Measurements from ENCODE around the gene PTPRK. TPM values are rescaled to one million over a fixed set of nuclear protein-coding genes. Genes with fewer than 3 reads are reported as not detected.

The PTPRK gene
- total and polyA plus RNA-seq, 5 donors from 2014 or later: 0.16 to 1.0 (median 0.45) TPM; not detected in 1

- no peaks in the 10 kb centered on the region for H3K27me3 Mint-ChIP-seq
- Histone ChIP-seq H3K36me3 (ENCODE audit: control insufficient read depth, insufficient read depth, low read length) (no peaks in the 10 kb centered on the region), H3K4me1 (ENCODE audit: control insufficient read depth, insufficient read depth, low read length, poor library complexity, severe bottlenecking) (no peaks in the 10 kb centered on the region), H3K27me3 (ENCODE audit: control insufficient read depth, insufficient read depth, low read length) (no peaks in the 10 kb centered on the region), H3K4me3 (ENCODE audit: low read depth, low read length) (no peak overlapping the region), H3K27ac (ENCODE audit: insufficient read depth, low read length, poor library complexity, severe bottlenecking) (no peak overlapping the region), H3K9me3 (ENCODE audit: control insufficient read depth in 2 of 2, low read length in 2 of 2) (no peaks in the 10 kb centered on the region)
- DNase-seq: no peak
- no peaks in the 10 kb centered on the region for H3K4me1 Mint-ChIP-seq
- H3K36me3 Mint-ChIP-seq: no peaks in the 10 kb centered on the region
- no peak for ATAC-seq (ENCODE audit: low read depth in 2 of 2)
- H3K27ac Mint-ChIP-seq: no peak overlapping the region
- H3K9me3 Mint-ChIP-seq: no peaks in the 10 kb centered on the region
- no peak overlapping the region for H3K4me3 Mint-ChIP-seq
Measured at GRCh38 chr6:128171182-128171581, 349.2 kb downstream of the PTPRK start.

GRCh38 chr6:128168244-128168643 is 352.2 kb downstream of the PTPRK start:
- Mint-ChIP-seq H3K36me3 (no peaks in the 10 kb centered on the region), H3K27me3 (no peaks in the 10 kb centered on the region), H3K9me3 (no peaks in the 10 kb centered on the region), H3K27ac (no peak overlapping the region), H3K4me3 (no peak overlapping the region), H3K4me1 (no peaks in the 10 kb centered on the region)
- DNase-seq (no peak), ATAC-seq (ENCODE audit: low read depth in 2 of 2) (no peak)
- no peak overlapping the region for H3K4me3 ChIP-seq (ENCODE audit: low read depth, low read length)
- no peaks in the 10 kb centered on the region for H3K9me3 ChIP-seq (ENCODE audit: control insufficient read depth in 2 of 2, low read length in 2 of 2)
- no peaks in the 10 kb centered on the region for H3K36me3 ChIP-seq (ENCODE audit: control insufficient read depth, insufficient read depth, low read length)
- no peaks in the 10 kb centered on the region for H3K27me3 ChIP-seq (ENCODE audit: control insufficient read depth, insufficient read depth, low read length)
- no peak overlapping the region for H3K27ac ChIP-seq (ENCODE audit: insufficient read depth, low read length, poor library complexity, severe bottlenecking)
- H3K4me1 ChIP-seq (ENCODE audit: control insufficient read depth, insufficient read depth, low read length, poor library complexity, severe bottlenecking): no peaks in the 10 kb centered on the region

GRCh38 chr6:128167552-128167951 is 352.8 kb downstream of the PTPRK start:
- H3K27me3 ChIP-seq (ENCODE audit: control insufficient read depth, insufficient read depth, low read length): no peaks in the 10 kb centered on the region
- no peak overlapping the region for H3K4me3 Mint-ChIP-seq
- H3K36me3 Mint-ChIP-seq: no peaks in the 10 kb centered on the region
- DNase-seq: no peak
- no peaks in the 10 kb centered on the region for H3K27me3 Mint-ChIP-seq
- no peaks in the 10 kb centered on the region for H3K9me3 ChIP-seq (ENCODE audit: control insufficient read depth in 2 of 2, low read length in 2 of 2)
- H3K27ac Mint-ChIP-seq: no peak overlapping the region
- no peaks in the 10 kb centered on the region for H3K36me3 ChIP-seq (ENCODE audit: control insufficient read depth, insufficient read depth, low read length)
- ATAC-seq (ENCODE audit: low read depth in 2 of 2): no peak
- H3K4me3 ChIP-seq (ENCODE audit: low read depth, low read length): no peak overlapping the region
- H3K4me1 ChIP-seq (ENCODE audit: control insufficient read depth, insufficient read depth, low read length, poor library complexity, severe bottlenecking): no peaks in the 10 kb centered on the region
- H3K9me3 Mint-ChIP-seq: no peaks in the 10 kb centered on the region
- no peaks in the 10 kb centered on the region for H3K4me1 Mint-ChIP-seq
- no peak overlapping the region for H3K27ac ChIP-seq (ENCODE audit: insufficient read depth, low read length, poor library complexity, severe bottlenecking)

- Mint-ChIP-seq H3K27ac (no peak overlapping the region), H3K4me1 (no peaks in the 10 kb centered on the region), H3K9me3 (no peaks in the 10 kb centered on the region), H3K4me3 (no peak overlapping the region), H3K27me3 (no peaks in the 10 kb centered on the region), H3K36me3 (no peaks in the 10 kb centered on the region)
- DNase-seq (no peak), ATAC-seq (ENCODE audit: low read depth in 2 of 2) (no peak)
- H3K27ac ChIP-seq (ENCODE audit: insufficient read depth, low read length, poor library complexity, severe bottlenecking): no peak overlapping the region
- H3K36me3 ChIP-seq (ENCODE audit: control insufficient read depth, insufficient read depth, low read length): no peaks in the 10 kb centered on the region
- H3K27me3 ChIP-seq (ENCODE audit: control insufficient read depth, insufficient read depth, low read length): no peaks in the 10 kb centered on the region
- no peak overlapping the region for H3K4me3 ChIP-seq (ENCODE audit: low read depth, low read length)
- no peaks in the 10 kb centered on the region for H3K9me3 ChIP-seq (ENCODE audit: control insufficient read depth in 2 of 2, low read length in 2 of 2)
- H3K4me1 ChIP-seq (ENCODE audit: control insufficient read depth, insufficient read depth, low read length, poor library complexity, severe bottlenecking): no peaks in the 10 kb centered on the region
Measured at GRCh38 chr6:128164254-128164653, 356.1 kb downstream of the PTPRK start.

- no peaks in the 10 kb centered on the region for H3K9me3 Mint-ChIP-seq
- H3K27me3 ChIP-seq (ENCODE audit: control insufficient read depth, insufficient read depth, low read length): no peaks in the 10 kb centered on the region
- DNase-seq (no peak), ATAC-seq (ENCODE audit: low read depth in 2 of 2) (no peak)
- H3K4me1 ChIP-seq (ENCODE audit: control insufficient read depth, insufficient read depth, low read length, poor library complexity, severe bottlenecking): no peaks in the 10 kb centered on the region
- H3K27ac Mint-ChIP-seq: no peak overlapping the region
- no peak overlapping the region for H3K4me3 ChIP-seq (ENCODE audit: low read depth, low read length)
- H3K4me1 Mint-ChIP-seq: no peaks in the 10 kb centered on the region
- H3K27ac ChIP-seq (ENCODE audit: insufficient read depth, low read length, poor library complexity, severe bottlenecking): no peak overlapping the region
- no peaks in the 10 kb centered on the region for H3K27me3 Mint-ChIP-seq
- H3K36me3 ChIP-seq (ENCODE audit: control insufficient read depth, insufficient read depth, low read length): no peaks in the 10 kb centered on the region
- H3K9me3 ChIP-seq (ENCODE audit: control insufficient read depth in 2 of 2, low read length in 2 of 2): no peaks in the 10 kb centered on the region
- no peak overlapping the region for H3K4me3 Mint-ChIP-seq
- no peaks in the 10 kb centered on the region for H3K36me3 Mint-ChIP-seq
Measured at GRCh38 chr6:128162423-128162822, 358.0 kb downstream of the PTPRK start.

- Mint-ChIP-seq H3K4me3 (no peak overlapping the region), H3K27ac (no peak overlapping the region), H3K4me1 (no peaks in the 10 kb centered on the region), H3K9me3 (no peaks in the 10 kb centered on the region), H3K36me3 (no peaks in the 10 kb centered on the region), H3K27me3 (no peaks in the 10 kb centered on the region)
- Histone ChIP-seq H3K4me1 (ENCODE audit: control insufficient read depth, insufficient read depth, low read length, poor library complexity, severe bottlenecking) (no peaks in the 10 kb centered on the region), H3K36me3 (ENCODE audit: control insufficient read depth, insufficient read depth, low read length) (no peaks in the 10 kb centered on the region), H3K4me3 (ENCODE audit: low read depth, low read length) (no peak overlapping the region), H3K9me3 (ENCODE audit: control insufficient read depth in 2 of 2, low read length in 2 of 2) (no peaks in the 10 kb centered on the region), H3K27me3 (ENCODE audit: control insufficient read depth, insufficient read depth, low read length) (no peaks in the 10 kb centered on the region), H3K27ac (ENCODE audit: insufficient read depth, low read length, poor library complexity, severe bottlenecking) (no peak overlapping the region)
- DNase-seq (no peak), ATAC-seq (ENCODE audit: low read depth in 2 of 2) (no peak)
Measured at GRCh38 chr6:128161839-128162238, 358.6 kb downstream of the PTPRK start.

- no peaks in the 10 kb centered on the region for H3K9me3 ChIP-seq (ENCODE audit: control insufficient read depth in 2 of 2, low read length in 2 of 2)
- H3K27me3 ChIP-seq (ENCODE audit: control insufficient read depth, insufficient read depth, low read length): no peaks in the 10 kb centered on the region
- ATAC-seq (ENCODE audit: low read depth in 2 of 2) (no peak), DNase-seq (no peak)
- H3K4me1 Mint-ChIP-seq: no peaks in the 10 kb centered on the region
- H3K27ac ChIP-seq (ENCODE audit: insufficient read depth, low read length, poor library complexity, severe bottlenecking): no peak overlapping the region
- no peaks in the 10 kb centered on the region for H3K4me1 ChIP-seq (ENCODE audit: control insufficient read depth, insufficient read depth, low read length, poor library complexity, severe bottlenecking)
- H3K4me3 ChIP-seq (ENCODE audit: low read depth, low read length): no peak overlapping the region
- no peak overlapping the region for H3K27ac Mint-ChIP-seq
- H3K36me3 Mint-ChIP-seq: no peaks in the 10 kb centered on the region
- H3K9me3 Mint-ChIP-seq: peaks cover 0 to 2% (median 0%) of the 10 kb centered on the region in 7 donors
- no peaks in the 10 kb centered on the region for H3K36me3 ChIP-seq (ENCODE audit: control insufficient read depth, insufficient read depth, low read length)
- H3K4me3 Mint-ChIP-seq: no peak overlapping the region
- H3K27me3 Mint-ChIP-seq: no peaks in the 10 kb centered on the region
Measured at GRCh38 chr6:128161263-128161662, 359.1 kb downstream of the PTPRK start.

GRCh38 chr6:128158496-128158895 is 361.9 kb downstream of the PTPRK start:
- H3K27me3 Mint-ChIP-seq: peaks cover 4% of the 10 kb centered on the region
- no peaks in the 10 kb centered on the region for H3K4me1 ChIP-seq (ENCODE audit: control insufficient read depth, insufficient read depth, low read length, poor library complexity, severe bottlenecking)
- no peak overlapping the region for H3K4me3 ChIP-seq (ENCODE audit: low read depth, low read length)
- H3K36me3 Mint-ChIP-seq: no peaks in the 10 kb centered on the region
- H3K9me3 ChIP-seq (ENCODE audit: control insufficient read depth in 2 of 2, low read length in 2 of 2): no peaks in the 10 kb centered on the region
- H3K4me3 Mint-ChIP-seq: no peak overlapping the region
- ATAC-seq (ENCODE audit: low read depth in 2 of 2): no peak
- H3K27me3 ChIP-seq (ENCODE audit: control insufficient read depth, insufficient read depth, low read length): no peaks in the 10 kb centered on the region
- H3K36me3 ChIP-seq (ENCODE audit: control insufficient read depth, insufficient read depth, low read length): no peaks in the 10 kb centered on the region
- H3K4me1 Mint-ChIP-seq: no peaks in the 10 kb centered on the region
- DNase-seq: no peak
- no peak overlapping the region for H3K27ac Mint-ChIP-seq
- H3K9me3 Mint-ChIP-seq: peaks cover 0 to 2% (median 0%) of the 10 kb centered on the region in 7 donors
- no peak overlapping the region for H3K27ac ChIP-seq (ENCODE audit: insufficient read depth, low read length, poor library complexity, severe bottlenecking)
